NCI-H345 (cell line): ENCODE results near the gene LRWD1.

Source experiments
- DNase-seq: peaks from one replicate; lab custom pipeline; 2025; lab: John Stamatoyannopoulos, UW

Gene LRWD1

DNA sequence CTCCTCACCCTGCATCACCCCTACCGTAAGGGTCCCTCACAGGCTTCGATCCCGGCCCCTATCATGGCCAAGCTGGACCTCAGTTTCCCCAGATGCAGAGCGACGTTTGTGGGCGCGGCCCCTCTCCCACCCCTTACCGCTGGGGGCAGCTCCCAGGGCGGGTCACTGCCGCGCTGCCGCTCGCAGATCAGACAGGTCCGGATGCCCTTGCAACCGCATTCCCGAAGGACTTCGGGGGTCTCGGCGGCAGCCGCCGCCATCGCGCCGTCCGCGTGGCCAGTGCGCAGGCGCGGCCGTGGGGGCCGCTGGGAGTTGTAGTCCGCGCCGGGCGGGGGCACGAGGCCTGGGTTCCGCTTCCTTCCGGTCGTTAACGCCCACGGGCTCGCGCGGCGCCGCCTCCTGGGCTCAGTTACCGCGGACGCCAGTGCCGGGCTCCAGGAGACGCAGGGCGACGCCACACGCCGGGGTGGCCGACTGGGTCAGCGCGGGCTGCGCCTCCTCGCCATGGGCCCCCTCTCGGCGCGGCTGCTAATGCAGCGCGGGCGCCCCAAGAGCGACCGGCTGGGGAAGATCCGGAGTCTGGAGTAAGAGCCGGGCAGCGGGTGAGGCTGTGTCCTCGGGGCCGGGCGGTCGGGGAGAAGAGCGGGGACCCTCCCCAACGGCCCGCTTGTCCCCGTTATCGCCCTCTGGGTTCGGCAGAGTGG lies at the start of gene LRWD1, which contains the start of gene ALKBH4:
TSS of gene LRWD1 (plus strand) at position 408 of the 704 bp plus-strand sequence. CDS start at position 505, 97 bp downstream.
TSS of gene ALKBH4 (minus strand) at position 287 of the 704 bp plus-strand sequence. CDS start at position 260, 27 bp downstream.
- peak; percentile 93 for DNase-seq

DNA sequence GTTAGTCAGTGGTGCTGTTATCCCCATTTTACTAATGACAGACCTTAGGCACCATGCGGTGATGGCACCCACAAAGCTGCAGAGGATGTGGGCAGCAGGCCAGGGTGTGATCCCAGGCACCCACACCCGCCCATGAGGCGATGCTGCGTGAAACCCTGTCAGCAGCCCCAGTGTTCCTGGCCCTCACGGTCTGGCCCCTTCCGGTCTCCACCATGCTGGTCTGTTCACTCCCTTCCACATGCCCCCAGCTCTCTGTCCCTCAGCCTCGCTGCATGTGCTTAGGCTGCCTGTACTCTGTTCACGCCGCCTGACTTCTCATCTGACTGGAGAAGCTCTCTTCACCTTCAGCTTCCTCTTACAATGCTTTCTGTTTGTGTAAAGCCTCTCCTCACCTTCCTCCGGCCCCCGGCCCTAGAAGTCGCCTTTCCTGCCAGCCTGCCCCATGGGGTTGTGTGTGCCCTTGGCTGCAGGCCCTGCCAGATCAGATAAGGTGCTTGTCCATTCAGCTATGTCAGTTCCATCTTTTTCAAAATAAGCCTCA lies 49.0 kb upstream of the LRWD1 start:
- DNase-seq: no peak

DNA sequence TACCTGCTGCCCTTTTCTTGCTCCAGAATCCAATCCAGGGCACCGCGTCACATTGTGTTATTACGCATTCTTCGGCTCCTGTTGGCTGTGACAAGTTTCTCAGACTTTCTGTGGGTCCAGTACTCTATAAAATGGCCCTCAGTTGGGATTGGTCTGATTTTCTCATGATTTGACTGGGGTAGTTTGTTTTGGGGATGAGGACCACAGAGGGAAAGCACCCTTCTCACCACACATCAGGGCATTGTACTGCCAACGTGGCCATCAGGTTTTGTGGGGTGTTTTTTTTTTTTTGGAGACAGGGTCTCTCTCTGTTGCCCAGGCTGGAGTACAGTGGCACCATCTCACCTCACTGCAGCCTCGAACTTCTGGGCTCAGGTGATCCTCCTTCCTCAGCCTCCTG lies 48.4 kb upstream of the LRWD1 start:
- DNase-seq: no peak

DNA sequence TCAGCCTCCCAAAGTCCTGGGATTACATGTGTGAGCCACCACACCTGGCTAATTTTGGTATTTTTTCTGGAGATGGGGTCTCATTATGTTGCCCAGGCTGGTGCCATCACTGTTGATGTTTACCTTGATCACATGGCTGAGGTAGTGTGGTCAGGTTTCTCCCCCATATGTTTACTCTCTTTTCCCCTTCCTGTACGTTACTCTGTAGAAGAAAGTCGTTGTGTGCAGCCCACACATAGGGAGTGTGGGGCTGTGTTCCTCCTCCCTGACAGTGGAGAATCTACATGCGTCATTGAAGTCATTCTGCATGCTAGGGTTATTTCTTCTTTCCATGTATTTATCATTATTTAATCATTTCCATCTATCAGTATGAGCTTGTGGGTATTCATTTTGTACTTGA lies 47.7 kb upstream of the LRWD1 start:
- no peak for DNase-seq

DNA sequence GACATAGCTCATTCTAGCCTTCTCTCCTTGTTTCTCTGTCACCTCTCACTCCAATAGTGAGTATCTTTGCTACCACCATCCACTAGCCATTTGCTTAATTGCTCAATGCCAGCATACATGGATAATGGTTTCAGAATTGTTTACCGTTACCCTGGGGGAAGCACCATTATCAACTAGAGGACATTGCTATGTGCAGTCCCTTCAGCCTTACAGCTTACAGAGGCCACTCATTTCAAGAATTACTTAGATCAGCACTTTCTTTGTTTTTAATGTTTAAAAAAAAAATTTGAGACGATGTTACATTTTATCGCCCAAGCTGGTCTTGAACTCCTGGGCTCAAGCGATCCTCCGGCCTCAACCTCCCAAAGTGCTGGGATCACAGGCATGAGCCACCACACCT lies 46.2 kb upstream of the LRWD1 start:
- no peak for DNase-seq

DNA sequence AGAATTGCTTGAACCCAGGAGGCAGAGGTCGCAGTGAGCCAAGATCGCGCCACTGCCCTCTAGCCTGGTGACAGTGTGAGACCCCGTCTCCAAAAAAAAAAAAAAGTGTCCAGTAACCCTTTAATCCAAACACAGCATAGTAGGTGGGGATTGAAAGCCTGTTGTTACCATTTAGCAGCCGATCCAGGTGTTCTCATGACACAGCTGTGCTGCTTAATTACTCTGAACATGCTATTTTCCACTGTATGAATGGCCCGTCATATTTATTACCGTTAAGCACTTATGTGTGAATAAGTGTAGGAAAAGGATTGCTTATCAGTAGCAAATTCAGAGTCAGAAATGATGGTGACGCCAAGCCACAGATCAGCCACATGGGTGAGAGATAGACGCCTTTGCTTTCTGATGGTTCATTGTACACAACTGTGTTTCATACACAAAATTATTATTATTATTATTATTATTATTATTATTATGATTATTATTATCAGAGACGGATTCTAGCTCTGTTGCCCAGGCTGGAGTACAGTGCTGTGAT lies 43.0 kb upstream of the LRWD1 start:
- no peak for DNase-seq

DNA sequence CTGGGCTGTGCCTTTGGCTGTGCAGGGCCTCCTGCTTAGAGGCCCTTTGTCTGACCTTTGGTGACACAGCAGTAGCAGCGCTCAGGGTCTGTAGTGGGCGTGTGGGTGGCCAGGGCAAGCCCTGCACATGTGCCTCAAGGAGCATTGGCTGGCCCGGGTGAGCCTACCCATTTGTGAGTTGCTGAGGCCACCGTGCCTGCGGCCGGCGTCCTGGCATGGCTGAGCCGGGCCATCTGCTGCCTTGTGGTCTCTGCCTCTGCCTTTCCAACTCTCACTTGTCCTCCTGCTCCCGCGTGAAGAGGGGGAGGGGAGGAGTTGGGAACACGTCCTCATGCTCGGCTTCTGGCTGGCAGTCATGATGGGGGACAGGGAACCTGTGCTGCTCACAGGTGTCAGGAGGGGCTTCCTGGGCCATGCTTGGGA lies 40.6 kb upstream of the LRWD1 start:
- DNase-seq: no peak

DNA sequence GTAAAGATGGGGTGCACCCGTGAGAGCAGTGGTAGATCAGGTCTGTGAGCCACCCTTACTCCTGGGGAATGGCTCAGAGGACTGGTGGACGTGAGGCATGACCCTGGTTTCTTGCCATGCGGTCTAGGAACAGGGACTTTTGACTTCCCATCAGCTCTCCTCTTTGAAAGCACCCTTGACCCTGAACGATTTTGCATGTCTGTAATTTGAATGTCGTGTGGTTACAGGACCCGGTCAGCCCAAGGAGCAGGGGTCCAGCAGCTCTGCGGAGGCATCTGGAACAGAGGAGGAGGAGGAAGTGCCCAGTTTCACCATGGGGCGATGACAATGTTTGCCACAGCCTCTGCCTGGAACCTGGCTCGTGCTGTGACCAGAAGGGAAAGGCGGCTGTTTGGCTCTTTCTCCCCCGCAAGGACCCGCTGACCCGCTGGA lies 40.0 kb upstream of the LRWD1 start:
- DNase-seq: no peak

DNA sequence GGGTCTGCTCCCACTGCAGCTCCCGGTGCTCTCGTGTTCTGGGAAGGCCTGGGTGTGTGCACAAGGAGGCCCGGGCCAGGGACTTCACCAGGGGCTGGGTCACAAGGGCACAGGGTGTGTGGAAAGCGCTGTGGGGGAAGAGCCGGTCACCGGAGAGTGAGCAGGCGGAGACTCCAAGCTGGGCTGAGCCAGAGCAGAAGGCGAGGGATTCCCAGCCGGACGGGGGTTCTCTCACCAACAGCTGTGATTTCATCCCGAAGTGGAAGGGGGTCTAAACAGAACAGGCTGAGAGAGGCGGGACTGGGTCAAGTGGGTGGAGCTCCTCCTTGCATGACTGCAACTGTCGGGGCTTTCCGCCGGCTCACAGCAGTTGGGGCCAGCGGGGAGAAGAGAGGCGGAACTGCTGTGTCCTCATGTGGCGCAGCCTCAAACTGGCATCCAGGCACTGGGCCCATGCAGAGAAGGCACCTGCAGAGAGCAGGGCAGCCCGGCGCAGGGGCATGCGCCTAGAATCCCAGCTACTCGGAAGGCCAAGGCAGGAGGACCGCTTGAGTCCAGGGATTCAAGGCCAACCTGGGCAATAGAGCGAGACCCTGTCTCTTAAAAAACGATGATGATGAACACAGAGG lies 39.0 kb upstream of the LRWD1 start:
- no peak for DNase-seq

DNA sequence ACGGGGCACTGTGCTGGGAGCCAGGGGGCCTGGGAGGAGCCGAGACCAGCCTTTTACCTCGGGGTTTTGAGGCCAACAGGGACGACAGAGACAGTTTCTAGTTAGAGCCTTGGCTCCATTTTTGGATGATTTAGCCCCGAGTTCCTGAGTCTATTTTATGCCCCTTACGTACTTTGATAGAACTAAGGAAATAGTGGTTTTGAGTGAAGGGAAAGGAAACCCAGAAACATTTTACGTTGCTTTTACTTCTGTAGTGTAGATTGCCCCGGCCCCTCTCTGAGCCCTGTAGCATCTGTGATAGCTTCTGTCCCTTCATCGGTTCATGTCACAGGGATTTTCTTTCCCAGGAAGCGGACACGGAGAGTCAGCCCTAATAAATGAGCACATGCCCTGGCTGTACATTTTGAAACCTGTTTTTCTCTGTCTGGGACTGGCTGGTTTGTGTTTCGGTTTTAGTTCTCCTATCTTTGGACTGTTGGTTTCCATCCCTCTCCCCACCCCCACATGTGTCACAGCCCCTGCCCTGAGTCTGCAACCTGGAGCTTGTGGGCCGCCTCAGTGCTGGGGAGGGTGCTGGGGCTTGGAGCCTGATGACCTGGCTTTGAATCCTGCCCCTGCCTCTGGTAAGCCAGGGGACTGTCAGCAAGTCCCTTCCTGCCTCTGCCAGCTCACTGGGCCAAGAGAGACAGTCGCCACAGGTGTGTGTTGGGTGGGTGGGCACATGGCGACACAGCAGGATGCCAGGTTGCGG lies 38.3 kb upstream of the LRWD1 start:
- no peak for DNase-seq

DNA sequence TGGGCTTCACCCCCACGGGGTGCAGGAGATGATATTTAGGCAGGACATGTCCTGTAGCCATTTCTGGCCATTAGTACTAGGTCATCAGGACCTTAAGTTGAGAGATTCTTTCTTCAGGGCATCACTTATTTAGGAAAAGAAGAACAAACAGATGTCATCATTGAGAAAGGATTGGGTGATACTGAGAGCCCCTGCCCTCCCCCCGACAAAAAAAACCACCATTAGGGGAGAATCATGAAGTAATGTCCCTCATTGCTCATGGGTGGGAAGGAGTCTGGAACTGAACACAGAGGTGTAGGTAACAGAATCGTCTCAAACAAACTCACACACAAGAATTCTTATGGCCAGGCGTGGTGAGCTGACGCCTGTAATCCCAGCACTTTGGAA lies 37.8 kb upstream of the LRWD1 start:
- no peak for DNase-seq

DNA sequence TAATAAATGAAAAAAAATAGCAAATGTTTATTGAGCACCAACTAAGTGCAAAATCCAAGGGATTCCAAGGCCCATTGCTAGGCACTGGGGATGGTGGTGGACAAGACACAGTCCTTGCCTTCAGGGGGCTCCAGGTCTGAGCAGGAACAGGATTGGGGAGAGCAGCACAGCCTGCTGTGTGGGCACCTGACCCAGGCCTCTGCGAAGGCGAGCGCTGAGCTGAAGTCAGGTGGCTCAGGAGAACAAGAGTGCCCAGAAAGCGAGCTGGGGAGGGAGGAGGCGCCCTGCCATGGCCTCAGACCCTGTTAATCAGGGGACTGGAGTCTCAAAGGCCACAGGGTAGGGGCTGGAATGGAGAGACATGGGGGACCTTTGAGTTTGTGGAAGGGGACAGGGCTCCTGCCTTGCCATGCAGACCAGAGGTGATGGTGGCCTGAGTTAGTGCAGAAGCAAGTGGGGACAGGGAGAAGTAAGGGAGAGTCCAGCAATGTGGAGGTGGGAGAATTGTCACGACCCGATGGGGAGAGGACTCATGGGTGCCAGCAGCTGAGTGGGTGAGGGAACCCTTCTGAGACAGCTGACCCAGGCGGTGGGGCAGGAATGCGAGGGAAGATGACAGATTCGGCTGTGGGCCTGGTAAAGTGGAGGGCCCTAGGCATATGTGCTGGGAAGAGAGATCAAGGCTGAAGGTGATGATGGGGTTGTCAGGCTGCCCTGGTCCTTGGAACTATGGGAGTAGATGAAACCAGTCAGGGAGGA lies 35.5 kb upstream of the LRWD1 start:
- no peak for DNase-seq

DNA sequence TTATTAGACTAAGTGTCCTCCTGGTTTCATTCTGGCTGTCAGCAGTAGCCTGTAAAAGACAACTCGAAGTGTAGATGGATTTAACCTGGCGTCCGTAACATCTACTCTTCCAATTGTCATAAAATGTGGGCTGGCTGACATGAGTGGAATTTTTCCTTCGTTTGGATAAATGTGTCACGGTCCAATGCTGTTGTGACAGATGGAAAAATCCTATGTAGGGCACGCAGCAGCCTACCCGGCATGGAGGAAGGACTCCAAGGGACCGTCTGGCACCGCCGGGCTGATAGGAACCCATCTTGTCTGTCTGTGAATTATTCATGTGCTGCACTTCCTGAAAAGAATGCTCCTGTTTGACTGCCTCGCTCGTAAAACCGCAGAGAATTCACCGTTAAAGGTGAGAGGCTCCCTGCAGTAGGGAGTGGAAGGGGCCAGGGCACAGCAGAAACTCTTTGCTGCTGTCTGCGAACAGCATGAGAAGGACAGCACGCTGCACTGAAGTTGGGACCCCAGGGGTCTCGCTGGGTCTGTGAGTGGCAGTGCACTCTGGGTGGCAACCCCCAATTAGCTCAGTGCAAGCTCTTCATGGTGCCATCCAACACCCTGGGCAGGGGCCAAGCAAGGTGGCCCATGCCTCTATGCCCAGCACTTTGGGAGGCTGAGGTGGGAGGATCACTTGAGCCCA lies 33.0 kb upstream of the LRWD1 start:
- DNase-seq: peak; percentile 39

DNA sequence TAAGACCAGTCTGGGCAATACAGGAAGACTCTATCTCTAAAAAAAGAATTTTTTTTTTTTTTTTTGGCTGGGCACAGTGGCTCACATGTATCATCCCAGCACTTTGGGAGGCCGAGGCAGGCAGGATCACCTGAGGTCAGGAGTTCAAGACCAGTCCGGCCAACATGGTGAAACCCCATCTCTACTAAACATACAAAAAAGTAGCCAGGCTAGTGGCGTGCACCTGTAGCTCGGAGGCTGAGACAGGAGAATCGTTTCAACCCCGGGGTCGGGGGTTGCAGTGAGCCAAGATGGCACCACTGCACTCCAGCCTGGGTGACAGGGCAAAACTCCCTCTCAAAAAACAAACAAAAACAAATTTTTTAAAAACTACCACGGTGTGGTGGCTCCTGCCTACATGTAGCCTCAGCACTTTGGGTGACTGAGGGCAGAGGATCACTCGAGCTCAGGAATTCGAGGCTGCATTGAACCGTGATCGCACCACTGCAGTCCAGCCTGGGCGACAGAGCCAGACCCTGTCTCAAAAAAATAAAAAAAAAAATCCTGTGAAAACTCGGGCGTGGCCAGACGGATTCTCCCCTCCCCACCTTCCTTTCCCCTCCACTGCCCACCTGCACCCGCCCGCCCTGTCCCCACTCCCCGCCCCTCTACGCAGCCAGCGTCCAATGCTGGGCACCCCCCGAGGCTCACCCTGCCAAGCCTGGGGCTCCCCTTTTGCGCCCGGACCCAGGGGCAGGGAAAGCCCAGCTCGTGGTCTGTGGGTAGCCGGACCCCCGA lies 32.2 kb upstream of the LRWD1 start:
- DNase-seq: no peak

DNA sequence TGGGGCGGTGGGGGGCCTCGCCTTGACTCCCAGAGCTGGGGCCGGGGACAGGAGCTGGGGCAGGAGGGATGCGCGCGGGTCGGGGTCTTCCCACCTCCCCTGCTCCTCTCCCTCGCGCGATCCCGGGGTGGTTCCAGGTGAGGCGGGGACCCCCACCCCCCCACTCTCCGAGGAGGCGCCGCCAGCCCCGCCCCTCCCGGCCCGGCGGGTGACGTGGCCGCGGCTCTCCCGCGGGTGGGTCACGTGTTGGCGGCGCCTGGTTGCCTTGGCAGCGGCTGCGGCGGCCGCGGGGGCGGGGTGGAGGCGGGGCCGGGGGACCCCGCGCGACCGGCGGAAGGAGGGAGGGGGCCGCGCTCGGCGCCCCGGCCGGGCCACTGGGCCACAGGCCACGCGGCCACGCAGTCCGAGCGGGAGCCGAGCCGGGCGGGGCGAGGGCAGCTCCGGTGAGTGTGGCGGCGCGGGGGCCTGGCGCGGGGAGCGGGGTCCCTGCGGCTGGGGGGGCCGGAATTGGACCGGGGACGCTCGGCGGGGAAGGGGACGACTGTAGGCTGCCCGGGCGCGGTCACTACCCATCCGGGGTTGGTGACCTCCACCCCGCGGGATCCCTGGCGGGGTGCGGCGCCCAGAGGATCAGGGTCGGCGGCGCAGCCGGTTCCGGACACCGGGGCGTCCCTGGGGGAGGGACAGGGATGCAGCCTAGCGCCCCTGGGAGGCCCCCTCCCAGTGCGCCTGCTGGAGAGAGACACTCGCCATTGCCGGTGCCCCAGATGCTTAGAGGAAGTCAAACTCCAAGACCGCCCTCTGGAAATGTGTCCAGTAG lies 31.4 kb upstream of the LRWD1 start, which contains the start of gene ORAI2:
TSS of gene ORAI2 (plus strand) at position 357 of the 820 bp plus-strand sequence. CDS start 5,382 bp downstream, outside the sequence.
- DNase-seq: peak; percentile 79

DNA sequence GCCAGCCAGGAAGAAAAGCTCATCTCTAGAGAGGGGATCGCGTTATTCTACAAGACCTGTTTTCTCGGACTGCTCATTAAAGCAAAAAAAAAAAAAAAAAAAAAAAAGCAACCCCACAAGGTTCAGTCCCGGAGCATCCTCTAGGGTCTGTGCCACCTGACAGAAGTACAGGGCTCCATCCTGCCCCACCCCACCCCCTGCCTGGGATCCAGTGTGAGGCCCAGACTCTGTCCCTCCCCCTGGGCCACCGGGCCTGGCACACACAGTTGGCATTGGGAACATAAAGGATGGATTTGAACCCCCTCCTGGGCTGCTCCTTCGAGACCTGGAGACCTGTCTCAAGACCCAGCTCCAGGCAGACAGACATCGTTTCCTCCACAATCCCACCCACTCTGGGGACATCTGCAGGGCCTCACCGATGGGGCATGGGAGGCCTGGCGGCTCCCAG lies 30.7 kb upstream of the LRWD1 start:
- DNase-seq: no peak

DNA sequence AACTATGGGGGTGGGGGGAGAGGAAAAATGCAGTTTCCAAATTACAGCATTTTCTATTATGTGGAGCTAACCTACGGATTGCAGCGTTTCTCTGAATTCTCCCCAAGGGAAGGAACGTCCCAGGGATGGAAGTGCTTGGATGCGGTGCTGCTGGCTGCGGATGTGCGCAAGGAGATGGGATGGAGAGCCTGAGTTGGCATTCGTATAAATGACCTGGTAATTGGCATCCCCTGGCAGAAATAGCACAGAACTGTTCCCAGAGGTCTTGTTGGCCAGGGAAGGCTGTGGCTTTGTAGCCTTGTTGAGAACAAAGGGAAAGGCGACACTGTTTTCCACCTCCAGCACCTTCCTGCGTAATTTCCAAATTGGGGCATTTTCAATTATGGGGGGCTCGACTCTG lies 28.7 kb upstream of the LRWD1 start:
- no peak for DNase-seq

DNA sequence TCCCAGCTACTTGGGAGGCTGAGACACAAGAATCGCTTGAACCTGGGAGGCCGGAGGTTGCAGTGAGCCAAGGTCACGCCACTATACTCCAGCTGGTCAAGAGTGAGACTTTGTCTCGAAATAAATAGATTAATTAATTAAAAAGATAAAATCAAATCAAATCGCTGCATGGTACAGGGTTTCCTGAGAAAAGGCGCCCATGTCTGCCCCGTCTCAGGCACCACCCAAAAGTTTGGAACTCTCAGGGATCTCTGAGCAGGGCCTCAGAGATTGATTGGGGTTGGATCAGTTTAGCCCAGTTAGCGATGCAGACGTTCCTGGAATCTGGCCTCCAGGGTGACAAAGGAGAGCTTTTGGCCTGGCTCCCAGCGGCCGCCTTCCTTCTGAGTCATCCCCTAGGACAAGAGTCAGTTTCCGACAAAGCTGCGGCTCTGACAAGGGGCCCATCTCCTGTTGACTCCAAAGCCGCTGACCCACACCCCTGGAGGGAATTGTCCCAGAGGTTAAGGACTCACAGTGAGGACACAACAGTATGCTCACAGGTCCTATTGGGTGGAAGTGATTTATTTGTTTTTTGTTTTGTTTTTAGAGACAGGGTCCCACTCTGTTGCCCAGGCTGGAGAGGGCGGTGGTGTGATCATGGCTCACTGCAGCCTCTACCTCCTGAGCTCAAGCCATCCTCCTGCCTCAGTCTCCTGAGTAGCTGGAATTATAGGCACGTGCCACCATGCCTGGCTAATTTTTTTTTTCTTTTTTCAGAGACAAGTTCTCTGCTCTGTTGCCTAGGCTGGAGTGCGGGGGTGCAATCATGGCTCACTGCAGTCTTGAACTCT lies 24.6 kb upstream of the LRWD1 start:
- no peak for DNase-seq
